Naive thymus-derived CD4-positive, alpha-beta T cell (primary cell): Measurements from ENCODE around the gene PTBP3. TPM values are rescaled to one million over a fixed set of nuclear protein-coding genes. Genes with fewer than 3 reads are reported as not detected.
"Not testable (repeated sequence)": the region's sequence is repeated elsewhere in the genome, so short reads cannot be mapped to it uniquely, and the experiment has no call there.

Experiments
- ATAC-seq: fragments of 150-1000 bp; cut with Tn5 transposase; 2 replicates; pipeline ENCODE4 v1.10.0; 2021; ENCODE audit warnings: mild to moderate bottlenecking, moderate library complexity
- CTCF ChIA-PET: fragments of 350-600 bp; sonication (Branson Sonifier 250); formaldehyde crosslinking; loops from one replicate; lab custom pipeline; 2021; ENCODE audit warnings: antibody characterized with exemption; lab: Charles Lee
- POLR2A ChIA-PET: fragments of 350-600 bp; sonication (Branson Sonifier 250); formaldehyde crosslinking; loops from one replicate; lab custom pipeline; 2021; ENCODE audit warnings: antibody characterized with exemption, inconsistent platforms; lab: Charles Lee
- DNase-seq, 9 donors: peaks; one replicate each; pipeline versions ENCODE4 v3.0.0 to v3.0.0-alpha.2; 2020 to 2022; ENCODE audit warnings: mixed read lengths in 1 of 9
- H3K27ac ChIP-seq: one replicate; pipeline ENCODE4 v1.7.0; 2013; ENCODE audit warnings: mild to moderate bottlenecking, low read depth, low read length, moderate library complexity
- H3K27me3 ChIP-seq, 2 donors: one replicate each; pipeline ENCODE4 v1.7.0; 2013; ENCODE audit warnings: low read length in 2 of 2, mild to moderate bottlenecking in 2 of 2, moderate library complexity in 2 of 2; ENCODE audit not compliant: control insufficient read depth in 2 of 2, insufficient read depth in 2 of 2
- H3K36me3 ChIP-seq, 3 experiments: 1 replicate in 2 of 3; 2 replicates in 1 of 3; pipeline ENCODE4 v1.7.0; 2013; ENCODE audit warnings: low read length in 3 of 3, mild to moderate bottlenecking in 3 of 3, moderate library complexity in 1 of 3; ENCODE audit not compliant: insufficient read depth in 3 of 3, control insufficient read depth in 2 of 3
- H3K4me1 ChIP-seq, 2 donors: one replicate each; pipeline ENCODE4 v1.7.0; 2013; ENCODE audit warnings: low read length in 2 of 2, mild to moderate bottlenecking in 2 of 2, moderate library complexity in 1 of 2; ENCODE audit not compliant: control insufficient read depth in 2 of 2, insufficient read depth in 2 of 2
- H3K4me3 ChIP-seq: 2 replicates; pipeline ENCODE4 v1.7.0; 2013; ENCODE audit warnings: mild to moderate bottlenecking, low read length
- H3K9me3 ChIP-seq, 3 experiments: 1 replicate in 2 of 3; 2 replicates in 1 of 3; pipeline ENCODE4 v1.7.0; 2013; ENCODE audit warnings: low read length in 3 of 3; ENCODE audit not compliant: control insufficient read depth in 2 of 3
- H3K27ac Mint-ChIP-seq, 9 donors: one replicate each; pipeline ENCODE4 v1.8.0; 2020 to 2022; ENCODE audit warnings: mixed read lengths in 9 of 9, mild to moderate bottlenecking in 8 of 9, moderate library complexity in 5 of 9, inconsistent platforms in 2 of 9
- H3K27me3 Mint-ChIP-seq, 5 donors: one replicate each; pipeline ENCODE4 v1.8.0; 2021 to 2022; ENCODE audit warnings: mixed read lengths in 5 of 5, mild to moderate bottlenecking in 1 of 5
- H3K36me3 Mint-ChIP-seq, 5 donors: one replicate each; pipeline ENCODE4 v1.8.0; 2020 to 2022; ENCODE audit warnings: mixed read lengths in 5 of 5, mild to moderate bottlenecking in 3 of 5, inconsistent platforms in 1 of 5
- H3K4me1 Mint-ChIP-seq, 7 donors: one replicate each; pipeline ENCODE4 v1.8.0; 2020 to 2022; ENCODE audit warnings: mixed read lengths in 7 of 7, mild to moderate bottlenecking in 3 of 7, inconsistent platforms in 1 of 7
- H3K4me3 Mint-ChIP-seq, 10 donors: one replicate each; pipeline ENCODE4 v1.8.0; 2020 to 2022; ENCODE audit warnings: mild to moderate bottlenecking in 10 of 10, mixed read lengths in 10 of 10, moderate library complexity in 6 of 10, inconsistent platforms in 2 of 10
- H3K9me3 Mint-ChIP-seq, 11 donors: one replicate each; pipeline ENCODE4 v1.8.0; 2020 to 2022; ENCODE audit warnings: mixed read lengths in 11 of 11, mild to moderate bottlenecking in 4 of 11, inconsistent platforms in 1 of 11, moderate library complexity in 1 of 11
- intact Hi-C, 2 donors: fragments of 100-400 bp; cut with micrococcal nuclease; formaldehyde crosslinking; loops; one replicate each; pipeline ENCODE4 v1.15.1; 2023
- polyA plus RNA-seq, 2 donors: library from polyadenylated mRNA; unstranded; fragments of 300-500 nt; fragmentation: Illumina TruSeq; gene quantifications; one replicate each; pipeline ENCODE4 v1.2.3, GENCODE V29; 2021
- total RNA-seq, 6 experiments: library from RNA in 5 of 6; stranded (reverse) in 5 of 6; gene quantifications; 1 replicate in 5 of 6; 2 replicates in 1 of 6; pipeline ENCODE4 v1.2.3 and lab custom pipeline; 2021 to 2026

PTBP3 gene
- total and polyA plus RNA-seq, 7 experiments from 2014 or later = 28.8 to 148 (median 117) TPM

- Mint-ChIP-seq H3K4me3 (no peak overlapping the region), H3K9me3 (peaks cover 9 to 60% (median 19%) of the 10 kb centered on the region in 11 donors), H3K27ac (no peak overlapping the region), H3K27me3 (no peaks in the 10 kb centered on the region), H3K36me3 (peaks cover 18 to 58% (median 43%) of the 10 kb centered on the region in 5 donors), H3K4me1 (peaks cover 0 to 8% (median 0%) of the 10 kb centered on the region in 7 donors)
- Histone ChIP-seq H3K4me1 (no peaks in the 10 kb centered on the region), H3K27me3 (no peaks in the 10 kb centered on the region), H3K4me3 (no peak overlapping the region), H3K27ac (no peak overlapping the region), H3K36me3 (peaks cover 0 to 4% (median 0%) of the 10 kb centered on the region in 3 experiments), H3K9me3 (peaks cover 0 to 10% (median 10%) of the 10 kb centered on the region in 3 experiments)
- intact Hi-C loops = loop anchor here in 1 of 2 donors (2.0 kb wide), 1 partner anchor 15 kb away; no protein-coding TSS in a partner anchor
- ChIA-PET CTCF (no interaction called here), POLR2A (no interaction called here)
- DNase-seq (no peak), ATAC-seq (no peak)
These were observed 129.9 kb downstream of the PTBP3 start for GRCh38 chr9:112203536-112203935.

- Histone ChIP-seq H3K9me3 (peaks cover 0 to 2% (median 0%) of the 10 kb centered on the region in 3 experiments), H3K4me3 (no peak overlapping the region), H3K27ac (no peak overlapping the region), H3K4me1 (no peaks in the 10 kb centered on the region), H3K27me3 (no peaks in the 10 kb centered on the region), H3K36me3 (no peaks in the 10 kb centered on the region)
- ChIA-PET CTCF (no interaction called here), POLR2A (no interaction called here)
- Mint-ChIP-seq H3K9me3 (peaks cover 1 to 32% (median 8%) of the 10 kb centered on the region in 11 donors), H3K27ac (no peak overlapping the region), H3K36me3 (peaks cover 7 to 33% (median 21%) of the 10 kb centered on the region in 5 donors), H3K4me3 (no peak overlapping the region), H3K27me3 (no peaks in the 10 kb centered on the region), H3K4me1 (peaks cover 0 to 11% (median 0%) of the 10 kb centered on the region in 7 donors)
- ATAC-seq (no peak), DNase-seq (no peak)
- intact Hi-C loops = no loop called here
These were observed 132.7 kb downstream of the PTBP3 start for GRCh38 chr9:112200711-112201110.

GRCh38 chr9:112198646-112199045 is 134.8 kb downstream of the PTBP3 start:
- no peak for ATAC-seq
- ChIA-PET CTCF (interaction anchor here (1.5 kb wide), 1 partner anchor 18 kb away, joined by 4 read pairs; no protein-coding TSS in a partner anchor), POLR2A (interaction anchor here (0.9 kb wide), 1 partner anchor 11 kb away, joined by 3 read pairs; no protein-coding TSS in a partner anchor)
- H3K27me3 ChIP-seq = no peaks in the 10 kb centered on the region
- H3K4me3 Mint-ChIP-seq = no peak overlapping the region
- H3K27me3 Mint-ChIP-seq = no peaks in the 10 kb centered on the region
- peaks cover 3 to 15% (median 8%) of the 10 kb centered on the region in 5 donors for H3K36me3 Mint-ChIP-seq
- intact Hi-C loops = no loop called here
- H3K4me3 ChIP-seq = no peak overlapping the region
- no peak for DNase-seq
- H3K36me3 ChIP-seq = no peaks in the 10 kb centered on the region
- peaks cover 0 to 11% (median 0%) of the 10 kb centered on the region in 7 donors for H3K4me1 Mint-ChIP-seq
- no peaks in the 10 kb centered on the region for H3K9me3 ChIP-seq
- H3K9me3 Mint-ChIP-seq = peaks cover 0 to 14% (median 6%) of the 10 kb centered on the region in 11 donors
- H3K27ac ChIP-seq = no peak overlapping the region
- no peaks in the 10 kb centered on the region for H3K4me1 ChIP-seq
- H3K27ac Mint-ChIP-seq = no peak overlapping the region

- Histone ChIP-seq H3K36me3 (no peaks in the 10 kb centered on the region), H3K27ac (no peak overlapping the region), H3K9me3 (no peaks in the 10 kb centered on the region), H3K27me3 (no peaks in the 10 kb centered on the region), H3K4me3 (no peak overlapping the region), H3K4me1 (no peaks in the 10 kb centered on the region)
- POLR2A ChIA-PET = no interaction called here
- peaks cover 0 to 13% (median 4%) of the 10 kb centered on the region in 5 donors for H3K36me3 Mint-ChIP-seq
- H3K27me3 Mint-ChIP-seq = no peaks in the 10 kb centered on the region
- H3K9me3 Mint-ChIP-seq = peaks cover 0 to 6% (median 0%) of the 10 kb centered on the region in 11 donors
- H3K4me3 Mint-ChIP-seq = no peak overlapping the region
- H3K4me1 Mint-ChIP-seq = peaks cover 0 to 12% (median 0%) of the 10 kb centered on the region in 7 donors
- intact Hi-C loops = no loop called here
- no peak overlapping the region for H3K27ac Mint-ChIP-seq
- CTCF ChIA-PET = interaction anchor here (1.0 kb wide), 1 partner anchor 249 kb away, joined by 3 read pairs; no protein-coding TSS in a partner anchor
- DNase-seq (no peak), ATAC-seq (no peak)
These were observed 138.4 kb downstream of the PTBP3 start for GRCh38 chr9:112194969-112195431.

GRCh38 chr9:112193572-112194288 is 139.7 kb downstream of the PTBP3 start:
- peaks cover 0 to 6% (median 0%) of the 10 kb centered on the region in 11 donors for H3K9me3 Mint-ChIP-seq
- H3K36me3 Mint-ChIP-seq = peaks cover 0 to 10% (median 4%) of the 10 kb centered on the region in 5 donors
- CTCF ChIA-PET = no interaction called here
- H3K27me3 ChIP-seq = no peaks in the 10 kb centered on the region
- DNase-seq = no peak
- H3K36me3 ChIP-seq = no peaks in the 10 kb centered on the region
- POLR2A ChIA-PET = interaction anchor here (0.8 kb wide), 1 partner anchor 19 kb away, joined by 4 read pairs; no protein-coding TSS in a partner anchor
- H3K4me1 Mint-ChIP-seq = peaks cover 0 to 6% (median 0%) of the 10 kb centered on the region in 7 donors
- no peaks in the 10 kb centered on the region for H3K27me3 Mint-ChIP-seq
- intact Hi-C loops = no loop called here
- H3K4me1 ChIP-seq = no peaks in the 10 kb centered on the region
- H3K27ac ChIP-seq = no peak overlapping the region
- ATAC-seq = no peak
- H3K4me3 ChIP-seq = no peak overlapping the region
- H3K27ac Mint-ChIP-seq = no peak overlapping the region
- H3K9me3 ChIP-seq = no peaks in the 10 kb centered on the region
- H3K4me3 Mint-ChIP-seq = no peak overlapping the region

- ATAC-seq, H3K9me3 Mint-ChIP-seq, H3K4me3 Mint-ChIP-seq, H3K27me3 ChIP-seq, H3K27ac Mint-ChIP-seq, H3K9me3 ChIP-seq, H3K27ac ChIP-seq, H3K36me3 ChIP-seq, H3K4me3 ChIP-seq, POLR2A ChIA-PET, DNase-seq, CTCF ChIA-PET, H3K4me1 ChIP-seq, H3K4me1 Mint-ChIP-seq, intact Hi-C loops, H3K27me3 Mint-ChIP-seq: not testable (repeated sequence)
- H3K36me3 Mint-ChIP-seq = peaks cover 0 to 12% (median 4%) of the 10 kb centered on the region in 5 donors
These were observed 143.1 kb downstream of the PTBP3 start for GRCh38 chr9:112190320-112190719.
